NCI-H1105 (cell line): Measurements from ENCODE around the gene ATP8A2.
A peak's percentile ranks its signal among the peaks of the same experiment; 100 is the strongest.

Experiments used
- DNase-seq: peaks from one replicate; lab custom pipeline; 2025; lab: John Stamatoyannopoulos, UW

ATP8A2 gene

GRCh38 chr13:25686831-25687470 lies 315.2 kb downstream of the ATP8A2 start:
- no peak for DNase-seq

- no peak for DNase-seq
Observed at GRCh38 chr13:25687471-25688225, 315.9 kb downstream of the ATP8A2 start.

GRCh38 chr13:25688536-25688935 lies 316.8 kb downstream of the ATP8A2 start:
- DNase-seq: no peak

GRCh38 chr13:25689539-25689938 lies 317.8 kb downstream of the ATP8A2 start:
- DNase-seq: no peak

GRCh38 chr13:25690582-25690981 lies 318.8 kb downstream of the ATP8A2 start:
- no peak for DNase-seq

- DNase-seq: peak; percentile 53
Observed at GRCh38 chr13:25691654-25692053, 319.9 kb downstream of the ATP8A2 start.

- DNase-seq: no peak
Observed at GRCh38 chr13:25692099-25692498, 320.3 kb downstream of the ATP8A2 start.

GRCh38 chr13:25699056-25699455 lies 327.3 kb downstream of the ATP8A2 start:
- DNase-seq: no peak

GRCh38 chr13:25699600-25699999 lies 327.8 kb downstream of the ATP8A2 start:
- no peak for DNase-seq

GRCh38 chr13:25701304-25701703 lies 329.5 kb downstream of the ATP8A2 start:
- DNase-seq: no peak

- no peak for DNase-seq
Observed at GRCh38 chr13:25702386-25702785, 330.6 kb downstream of the ATP8A2 start.

- no peak for DNase-seq
Observed at GRCh38 chr13:25707726-25708125, 336.0 kb downstream of the ATP8A2 start.

- DNase-seq: no peak
Observed at GRCh38 chr13:25708268-25708667, 336.5 kb downstream of the ATP8A2 start.

- DNase-seq: no peak
Observed at GRCh38 chr13:25709088-25709487, 337.3 kb downstream of the ATP8A2 start.

GRCh38 chr13:25715760-25716159 lies 344.0 kb downstream of the ATP8A2 start:
- no peak for DNase-seq

GRCh38 chr13:25717666-25718197 lies 346.0 kb downstream of the ATP8A2 start:
- DNase-seq: no peak

- no peak for DNase-seq
Observed at GRCh38 chr13:25719666-25720065, 347.9 kb downstream of the ATP8A2 start.

- DNase-seq: no peak
Observed at GRCh38 chr13:25722893-25723292, 351.1 kb downstream of the ATP8A2 start.

- no peak for DNase-seq
Observed at GRCh38 chr13:25725104-25725503, 353.3 kb downstream of the ATP8A2 start.

- DNase-seq: no peak
Observed at GRCh38 chr13:25727250-25727649, 355.5 kb downstream of the ATP8A2 start.

- DNase-seq: no peak
Observed at GRCh38 chr13:25727810-25728209, 356.0 kb downstream of the ATP8A2 start.

GRCh38 chr13:25729201-25729600 lies 357.4 kb downstream of the ATP8A2 start:
- DNase-seq: no peak

GRCh38 chr13:25731037-25731436 lies 359.3 kb downstream of the ATP8A2 start:
- DNase-seq: no peak
